ENCODE measurements around the gene HOXC9.

DNA sequence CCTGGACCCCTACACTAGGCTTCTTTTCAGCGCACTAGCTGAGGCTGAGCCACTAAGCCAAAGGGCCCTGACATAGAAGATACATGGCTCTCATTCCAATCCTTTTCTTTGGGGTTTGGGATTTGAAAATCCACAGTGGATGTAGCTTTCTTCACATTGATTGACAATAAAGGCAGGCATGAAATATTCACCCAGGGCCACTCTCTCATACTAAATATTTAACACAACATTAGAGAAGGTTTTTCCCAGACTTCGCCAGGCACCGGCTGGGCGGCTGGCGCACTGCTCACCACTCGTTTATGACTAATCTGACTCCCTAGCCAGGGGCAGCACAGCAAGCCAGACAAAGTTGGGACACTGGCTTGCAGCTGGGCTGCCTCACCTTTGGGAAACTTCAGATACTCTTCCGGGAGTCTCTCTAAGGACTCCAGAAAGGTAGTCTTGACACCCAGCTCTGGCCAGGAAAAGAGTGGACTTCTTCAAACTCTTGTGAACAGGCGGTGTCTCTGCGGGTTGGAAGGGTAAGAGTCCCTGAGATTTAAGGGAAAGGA lies 27.7 kb upstream of the HOXC9 start:
- TF ChIP-seq, protein P1, sequence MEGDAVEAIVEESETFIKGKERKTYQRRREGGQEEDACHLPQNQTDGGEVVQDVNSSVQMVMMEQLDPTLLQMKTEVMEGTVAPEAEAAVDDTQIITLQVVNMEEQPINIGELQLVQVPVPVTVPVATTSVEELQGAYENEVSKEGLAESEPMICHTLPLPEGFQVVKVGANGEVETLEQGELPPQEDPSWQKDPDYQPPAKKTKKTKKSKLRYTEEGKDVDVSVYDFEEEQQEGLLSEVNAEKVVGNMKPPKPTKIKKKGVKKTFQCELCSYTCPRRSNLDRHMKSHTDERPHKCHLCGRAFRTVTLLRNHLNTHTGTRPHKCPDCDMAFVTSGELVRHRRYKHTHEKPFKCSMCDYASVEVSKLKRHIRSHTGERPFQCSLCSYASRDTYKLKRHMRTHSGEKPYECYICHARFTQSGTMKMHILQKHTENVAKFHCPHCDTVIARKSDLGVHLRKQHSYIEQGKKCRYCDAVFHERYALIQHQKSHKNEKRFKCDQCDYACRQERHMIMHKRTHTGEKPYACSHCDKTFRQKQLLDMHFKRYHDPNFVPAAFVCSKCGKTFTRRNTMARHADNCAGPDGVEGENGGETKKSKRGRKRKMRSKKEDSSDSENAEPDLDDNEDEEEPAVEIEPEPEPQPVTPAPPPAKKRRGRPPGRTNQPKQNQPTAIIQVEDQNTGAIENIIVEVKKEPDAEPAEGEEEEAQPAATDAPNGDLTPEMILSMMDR (IDR thresholded peaks at IDR 0.05; ENCODE audit: insufficient read depth, low read length): no peak
- no peak for TF ChIP-seq POLR2AphosphoS5 (IDR thresholded peaks at IDR 0.05; ENCODE audit: low read depth)
- TF ChIP-seq, protein P2, sequence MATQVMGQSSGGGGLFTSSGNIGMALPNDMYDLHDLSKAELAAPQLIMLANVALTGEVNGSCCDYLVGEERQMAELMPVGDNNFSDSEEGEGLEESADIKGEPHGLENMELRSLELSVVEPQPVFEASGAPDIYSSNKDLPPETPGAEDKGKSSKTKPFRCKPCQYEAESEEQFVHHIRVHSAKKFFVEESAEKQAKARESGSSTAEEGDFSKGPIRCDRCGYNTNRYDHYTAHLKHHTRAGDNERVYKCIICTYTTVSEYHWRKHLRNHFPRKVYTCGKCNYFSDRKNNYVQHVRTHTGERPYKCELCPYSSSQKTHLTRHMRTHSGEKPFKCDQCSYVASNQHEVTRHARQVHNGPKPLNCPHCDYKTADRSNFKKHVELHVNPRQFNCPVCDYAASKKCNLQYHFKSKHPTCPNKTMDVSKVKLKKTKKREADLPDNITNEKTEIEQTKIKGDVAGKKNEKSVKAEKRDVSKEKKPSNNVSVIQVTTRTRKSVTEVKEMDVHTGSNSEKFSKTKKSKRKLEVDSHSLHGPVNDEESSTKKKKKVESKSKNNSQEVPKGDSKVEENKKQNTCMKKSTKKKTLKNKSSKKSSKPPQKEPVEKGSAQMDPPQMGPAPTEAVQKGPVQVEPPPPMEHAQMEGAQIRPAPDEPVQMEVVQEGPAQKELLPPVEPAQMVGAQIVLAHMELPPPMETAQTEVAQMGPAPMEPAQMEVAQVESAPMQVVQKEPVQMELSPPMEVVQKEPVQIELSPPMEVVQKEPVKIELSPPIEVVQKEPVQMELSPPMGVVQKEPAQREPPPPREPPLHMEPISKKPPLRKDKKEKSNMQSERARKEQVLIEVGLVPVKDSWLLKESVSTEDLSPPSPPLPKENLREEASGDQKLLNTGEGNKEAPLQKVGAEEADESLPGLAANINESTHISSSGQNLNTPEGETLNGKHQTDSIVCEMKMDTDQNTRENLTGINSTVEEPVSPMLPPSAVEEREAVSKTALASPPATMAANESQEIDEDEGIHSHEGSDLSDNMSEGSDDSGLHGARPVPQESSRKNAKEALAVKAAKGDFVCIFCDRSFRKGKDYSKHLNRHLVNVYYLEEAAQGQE (IDR thresholded peaks at IDR 0.05; ENCODE audit: insufficient replicate concordance, low read depth): no peak
